IPS DF 6.9 (cell line): Measurements from ENCODE around the gene EML4.
"Not testable (repeated sequence)": the region's sequence is repeated elsewhere in the genome, so short reads cannot be mapped to it uniquely, and the experiment has no call there.

Source experiments
- DNase-seq: peaks from one replicate; pipeline ENCODE4 v3.0.0-alpha.2; 2013; ENCODE audit warnings: low read depth, low spot score
- H3K27ac ChIP-seq: one replicate; pipeline ENCODE4 v1.5.1; 2013; ENCODE audit warnings: low read length, control low read depth
- H3K27me3 ChIP-seq: 2 replicates; pipeline ENCODE4 v1.6.1; 2013; ENCODE audit warnings: mild to moderate bottlenecking, low read length; ENCODE audit not compliant: control insufficient read depth, insufficient read depth
- H3K36me3 ChIP-seq: 2 replicates; pipeline ENCODE4 v1.6.1; 2013; ENCODE audit warnings: low read length; ENCODE audit not compliant: control insufficient read depth, insufficient read depth
- H3K4me1 ChIP-seq: 2 replicates; pipeline ENCODE4 v1.6.1; 2013; ENCODE audit warnings: low read length; ENCODE audit not compliant: control insufficient read depth, insufficient read depth
- H3K4me3 ChIP-seq: 2 replicates; pipeline ENCODE4 v1.5.1; 2013; ENCODE audit warnings: mild to moderate bottlenecking, low read length
- H3K9me3 ChIP-seq: 2 replicates; pipeline ENCODE4 v1.6.1; 2013; ENCODE audit warnings: low read length, inconsistent platforms; ENCODE audit not compliant: control insufficient read depth, insufficient read depth
- WGBS: extraction: QIAGEN DNeasy Blood & Tissue Kit; methylation state at CpG from one replicate; pipeline ENCODE4 v1.1.7; 2013; ENCODE audit warnings: mixed read lengths, missing lambda C conversion rate; ENCODE audit not compliant: insufficient read length, insufficient coverage; 5-methylcytosine and 5-hydroxymethylcytosine counted together

Gene EML4

GRCh38 chr2:42173467-42173866, 4.3 kb downstream of the EML4 start:
- H3K27ac ChIP-seq, H3K27me3 ChIP-seq, DNase-seq: not testable (repeated sequence)

DNA sequence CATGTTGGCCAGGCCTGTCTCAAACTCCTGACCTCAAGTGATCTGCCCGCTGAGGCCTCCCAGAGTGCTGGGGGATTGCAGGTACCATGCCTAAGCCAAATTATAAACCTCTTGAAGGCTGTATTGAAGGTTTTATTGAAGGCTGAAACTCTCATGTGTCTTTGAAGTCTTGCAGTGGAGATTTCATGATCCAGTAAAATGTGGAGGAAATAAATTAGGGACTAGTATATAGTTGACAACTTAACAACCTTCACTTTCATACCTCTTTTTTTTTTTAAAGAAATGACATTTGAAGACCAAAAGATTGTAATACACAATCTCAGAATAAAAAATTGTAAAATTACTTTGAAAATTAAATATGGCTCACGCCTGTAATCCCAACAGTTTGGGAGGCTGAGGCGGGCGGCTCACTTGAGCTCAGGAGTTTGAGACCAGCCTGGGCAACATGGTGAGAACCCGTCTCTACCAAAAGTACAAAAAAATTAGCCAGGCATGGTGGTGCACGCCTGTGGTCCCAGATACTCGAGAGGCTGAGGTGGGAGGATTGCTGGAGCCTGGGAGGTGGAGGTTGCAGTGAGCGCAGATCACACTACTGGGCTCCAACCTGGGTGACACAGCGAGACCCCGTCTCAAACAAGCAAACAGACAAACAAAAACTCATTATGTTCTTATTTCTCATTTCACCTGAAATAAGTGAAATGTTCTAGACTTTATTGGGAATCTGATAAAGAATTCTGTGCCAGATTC, 8.0 kb downstream of the EML4 start:
- H3K4me1 ChIP-seq, result no peaks in the 10 kb centered on the region
- DNase-seq, result no peak
- no peaks in the 10 kb centered on the region for H3K27me3 ChIP-seq
- no CpG with 5 or more reads among the region's 10 CpGs for WGBS
- no peaks in the 10 kb centered on the region for H3K36me3 ChIP-seq
- no peaks in the 10 kb centered on the region for H3K9me3 ChIP-seq
- no peak overlapping the region for H3K4me3 ChIP-seq
- no peak overlapping the region for H3K27ac ChIP-seq

More at GRCh38 chr2:42173467-42173866, 4.3 kb downstream of the EML4 start:
- H3K9me3 ChIP-seq, H3K4me1 ChIP-seq, H3K36me3 ChIP-seq, H3K4me3 ChIP-seq: not testable (repeated sequence)
- no CpG with 5 or more reads among the region's 2 CpGs for WGBS

- H3K27me3 ChIP-seq, result no peaks in the 10 kb centered on the region
- no peaks in the 10 kb centered on the region for H3K4me1 ChIP-seq
- H3K27ac ChIP-seq, result no peak overlapping the region
- H3K4me3 ChIP-seq, result no peak overlapping the region
- H3K9me3 ChIP-seq, result no peaks in the 10 kb centered on the region
- DNase-seq, result no peak
- no CpG with 5 or more reads among the region's 6 CpGs for WGBS
- H3K36me3 ChIP-seq, result no peaks in the 10 kb centered on the region
Measured at GRCh38 chr2:42178335-42178734, 9.2 kb downstream of the EML4 start.

- Histone ChIP-seq H3K4me1 (no peaks in the 10 kb centered on the region), H3K9me3 (no peaks in the 10 kb centered on the region), H3K27ac (no peak overlapping the region)
Measured at GRCh38 chr2:42180300-42180699, 11.1 kb downstream of the EML4 start.

GRCh38 chr2:42182654-42183308, 13.6 kb downstream of the EML4 start:
- Histone ChIP-seq H3K4me1 (no peaks in the 10 kb centered on the region), H3K4me3 (no peak overlapping the region), H3K36me3 (no peaks in the 10 kb centered on the region), H3K27ac (no peak overlapping the region), H3K27me3 (no peaks in the 10 kb centered on the region), H3K9me3 (no peaks in the 10 kb centered on the region)
- no CpG with 5 or more reads among the region's 2 CpGs for WGBS
- DNase-seq, result no peak

More at GRCh38 chr2:42180300-42180699, 11.1 kb downstream of the EML4 start:
- Histone ChIP-seq H3K27me3 (no peaks in the 10 kb centered on the region), H3K4me3 (no peak overlapping the region), H3K36me3 (no peaks in the 10 kb centered on the region)
- no peak for DNase-seq

DNA sequence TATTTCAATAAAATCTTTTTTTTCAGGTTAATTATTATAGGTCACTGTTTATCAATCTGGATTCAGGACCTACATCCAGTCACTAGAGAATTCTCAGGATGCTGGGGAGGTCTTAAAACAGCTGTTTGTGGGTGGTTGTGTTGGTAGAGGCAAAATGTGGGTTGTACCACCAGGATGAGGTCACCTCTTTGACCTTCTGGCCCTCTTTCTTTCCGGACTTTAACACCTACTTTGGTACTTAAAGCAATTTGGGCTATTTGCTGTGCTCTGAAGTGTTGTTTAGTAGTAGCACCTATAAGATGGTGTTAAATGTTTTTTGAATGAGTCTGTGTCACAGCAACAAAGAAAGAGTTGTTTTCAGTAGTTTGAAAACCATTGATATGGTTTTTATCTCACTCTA, 14.6 kb downstream of the EML4 start:
- DNase-seq, result no peak
- H3K27me3 ChIP-seq, result no peaks in the 10 kb centered on the region
- no peak overlapping the region for H3K4me3 ChIP-seq
- WGBS, result no CpG with 5 or more reads among the region's 1 CpG
- H3K27ac ChIP-seq, result no peak overlapping the region
- no peaks in the 10 kb centered on the region for H3K4me1 ChIP-seq
- no peaks in the 10 kb centered on the region for H3K36me3 ChIP-seq
- no peaks in the 10 kb centered on the region for H3K9me3 ChIP-seq

DNA sequence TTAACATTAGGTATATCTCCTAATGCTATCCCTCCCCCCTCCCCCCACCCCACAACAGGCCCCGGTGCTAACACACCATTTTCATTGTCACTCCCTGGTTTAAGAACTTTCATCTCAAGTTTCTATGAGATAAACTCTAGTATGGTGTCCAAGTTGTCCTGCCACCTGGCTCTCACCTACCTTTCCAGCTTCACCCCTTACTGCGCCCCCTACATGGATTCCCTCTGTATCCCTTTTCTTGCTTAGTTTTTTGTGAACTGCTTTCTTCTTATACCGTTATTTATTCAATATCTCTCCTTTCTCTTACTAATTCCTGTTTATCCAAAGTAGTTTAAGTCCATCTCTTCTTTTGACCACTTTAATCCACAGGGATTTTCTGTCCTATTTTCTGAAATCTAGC, 15.2 kb downstream of the EML4 start:
- no peaks in the 10 kb centered on the region for H3K36me3 ChIP-seq
- H3K9me3 ChIP-seq, result no peaks in the 10 kb centered on the region
- no peak for DNase-seq
- H3K4me3 ChIP-seq, result no peak overlapping the region
- 100% methylated on average over 1 of the region's 3 CpGs for WGBS
- H3K4me1 ChIP-seq, result no peaks in the 10 kb centered on the region
- no peaks in the 10 kb centered on the region for H3K27me3 ChIP-seq
- H3K27ac ChIP-seq, result no peak overlapping the region

- Histone ChIP-seq H3K27me3 (no peaks in the 10 kb centered on the region), H3K36me3 (no peaks in the 10 kb centered on the region), H3K27ac (no peak overlapping the region), H3K9me3 (no peaks in the 10 kb centered on the region), H3K4me1 (no peaks in the 10 kb centered on the region), H3K4me3 (no peak overlapping the region)
- WGBS, result no CpG with 5 or more reads among the region's 5 CpGs
- DNase-seq, result no peak
Measured at GRCh38 chr2:42185220-42185921, 16.2 kb downstream of the EML4 start.

GRCh38 chr2:42186366-42186765, 17.2 kb downstream of the EML4 start:
- H3K27me3 ChIP-seq, result no peaks in the 10 kb centered on the region
- no peaks in the 10 kb centered on the region for H3K4me1 ChIP-seq
- H3K4me3 ChIP-seq, result no peak overlapping the region
- no peak for DNase-seq
- WGBS, result no CpG with 5 or more reads among the region's 1 CpG
- no peaks in the 10 kb centered on the region for H3K9me3 ChIP-seq
- H3K27ac ChIP-seq, result no peak overlapping the region
- no peaks in the 10 kb centered on the region for H3K36me3 ChIP-seq

- Histone ChIP-seq H3K27ac (no peak overlapping the region), H3K9me3 (no peaks in the 10 kb centered on the region), H3K36me3 (no peaks in the 10 kb centered on the region), H3K4me1 (no peaks in the 10 kb centered on the region), H3K27me3 (no peaks in the 10 kb centered on the region), H3K4me3 (no peak overlapping the region)
- no peak for DNase-seq
- no CpG with 5 or more reads among the region's 8 CpGs for WGBS
Measured at GRCh38 chr2:42186945-42187632, 17.9 kb downstream of the EML4 start.
